ENCODE data around the gene TPK1.

- no peak for TF ChIP-seq EZH2 (IDR thresholded peaks at IDR 0.05; ENCODE audit: borderline replicate concordance, low read length)
- TF ChIP-seq CTCF (conservative IDR thresholded peaks at IDR 0.05 in 1 of 2, IDR thresholded peaks at IDR 0.05 in 1 of 2; ENCODE audit: extremely low read depth in 1 of 2, insufficient read depth in 1 of 2, low read depth in 1 of 2, low read length in 2 of 2): no peak
Observed at GRCh38 chr7:144410441-144410840, 425.4 kb downstream of the TPK1 start.
